Heart left ventricle (tissue), 16 donors: ENCODE results near the gene OR10J1. TPM values are rescaled to one million over a fixed set of nuclear protein-coding genes. Genes with fewer than 3 reads are reported as not detected.
A peak's percentile ranks its signal among the peaks of the same experiment; 100 is the strongest.

ENCODE experiments used
- ATAC-seq, 4 donors: fragments of 200-7000 bp; cut with Tn5 transposase; one replicate each; pipeline ENCODE4 v1.9.1; 2020 to 2022; ENCODE audit warnings: moderate library complexity in 4 of 4, mild to moderate bottlenecking in 3 of 4, moderate number of reproducible peaks in 1 of 4
- DNase-seq, 5 donors: peaks; one replicate each; pipeline ENCODE4 v3.0.0-alpha.2; 2020
- H3K27ac ChIP-seq, 12 donors: fragments of 200-600 bp; sonication (generic) in 4 of 12; one replicate each; pipeline versions ENCODE4 v1.5.0 to v1.8.0; 2016 to 2022; ENCODE audit warnings: mild to moderate bottlenecking in 2 of 12
- H3K27me3 ChIP-seq, 9 donors: fragments of 200-600 bp; sonication (generic) in 2 of 9; one replicate each; pipeline versions ENCODE4 v1.5.1 to v1.8.0; 2016 to 2022; ENCODE audit warnings: mild to moderate bottlenecking in 3 of 9
- H3K36me3 ChIP-seq, 9 donors: fragments of 200-600 bp; sonication (generic) in 2 of 9; one replicate each; pipeline versions ENCODE4 v1.5.0 to v1.8.0; 2018 to 2022; ENCODE audit warnings: mild to moderate bottlenecking in 2 of 9
- H3K4me1 ChIP-seq, 12 donors: fragments of 200-600 bp; sonication (generic) in 4 of 12; one replicate each; pipeline versions ENCODE4 v1.5.0 to v1.8.0; 2016 to 2022; ENCODE audit warnings: mild to moderate bottlenecking in 3 of 12
- H3K4me3 ChIP-seq, 12 donors: fragments of 200-600 bp; sonication (generic) in 4 of 12; one replicate each; pipeline versions ENCODE4 v1.5.0 to v1.8.0; 2017 to 2022; ENCODE audit warnings: mild to moderate bottlenecking in 9 of 12, moderate library complexity in 4 of 12
- H3K9me3 ChIP-seq, 12 donors: fragments of 200-600 bp; sonication (generic) in 4 of 12; one replicate each; pipeline versions ENCODE4 v1.5.0 to v1.8.0; 2016 to 2022; ENCODE audit warnings: mild to moderate bottlenecking in 1 of 12
- POLR2A ChIP-seq, 2 donors: fragments of 450-650 bp; IDR thresholded peaks; one replicate each; pipeline ENCODE4 v1.6.1; 2017; ENCODE audit warnings: antibody characterized with exemption in 2 of 2, mild to moderate bottlenecking in 2 of 2, moderate library complexity in 2 of 2
- WGBS, 4 donors: extraction: QIAGEN DNeasy Blood & Tissue Kit in 2 of 4; methylation state at CpG; one replicate each; pipeline versions ENCODE4 v1.1.5 to v1.1.7; 2013 to 2018; 5-methylcytosine and 5-hydroxymethylcytosine counted together
- intact Hi-C, 10 donors: fragments of 100-400 bp; cut with DNase I; formaldehyde crosslinking; loops; one replicate each; pipeline versions ENCODE4 v1.11.1 to v1.14.2; 2022
- long read RNA-seq, 3 donors: library from polyadenylated mRNA; unstranded; transcript quantifications; one replicate each; pipeline ENCODE4 v2.0.0, GENCODE V29; 2020 to 2021
- polyA plus RNA-seq, 2 donors: library from polyadenylated mRNA; stranded (reverse); fragments of 200-250 nt; gene quantifications; one replicate each; pipeline ENCODE4 v1.2.3, GENCODE V29; 2013
- total RNA-seq, 9 donors: library from RNA; depleted of rRNA in 2 of 9; stranded (reverse); fragments of >200 nt in 2 of 9; fragmentation: NEBNext Ultra II Directional in 3 of 9; extraction: Animal tissue kit (Norgen Biotek cat#: 25700) in 3 of 9; gene quantifications; one replicate each; pipeline versions ENCODE4 v1.1.0 to v1.2.4, GENCODE V29; 2016 to 2023
- TF ChIP-seq, protein P1 (sequence below), 12 donors: fragments of 200-600 bp; sonication (generic) in 4 of 12; IDR thresholded peaks; one replicate each; pipeline versions ENCODE4 v1.5.0 to v1.8.0; 2018 to 2022; ENCODE audit warnings: antibody characterized with exemption in 12 of 12, mild to moderate bottlenecking in 5 of 12
- donor health status: ischemic (EF 13 %, LVEDD 7.1; RV severe dilation, severe dysfunction).
- donor health status: healthy with polysubstance abuse.
- donor health status: DM: no; HTN: yes; CAD: no.
- donor health status: DM: no; HTN: no; CAD: no.
- donor health status: ischemic (EF 25% LVEDD 6.9; RV normal size, moderate dysfunction).
- donor health status: ischemic (EF 25% LVEDD 5.7; RV mildly dilated, moderate dysfunction).
- donor health status: healthy.
- donor health status: DM: yes; HTN: yes; CAD: no.
- donor health status: ischemic (EF 35%, LVEDD 5.7; RV mildly dilated, moderate dysfunction).
- donor health status: nonischemic (EF 11% LVEDD 7.7; RV severe dilation, severe dysfunction).
- donor health status: DM: yes; HTN: yes; CAD: no.
- donor health status: PGD.
- donor health status: ischemic (EF 29% LVEDD 5.4; RV normal size, mild dysfunction).
- donor health status: nonischemic (EF 23%, LVEDD 6.1; RV moderate dilation, normal function).

The OR10J1 gene, protein sequence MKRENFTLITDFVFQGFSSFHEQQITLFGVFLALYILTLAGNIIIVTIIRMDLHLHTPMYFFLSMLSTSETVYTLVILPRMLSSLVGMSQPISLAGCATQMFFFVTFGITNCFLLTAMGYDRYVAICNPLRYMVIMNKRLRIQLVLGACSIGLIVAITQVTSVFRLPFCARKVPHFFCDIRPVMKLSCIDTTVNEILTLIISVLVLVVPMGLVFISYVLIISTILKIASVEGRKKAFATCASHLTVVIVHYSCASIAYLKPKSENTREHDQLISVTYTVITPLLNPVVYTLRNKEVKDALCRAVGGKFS
- total RNA-seq: not detected
- not detected for polyA plus RNA-seq
- long read RNA-seq, donor 1: 0 reads
- long read RNA-seq, donor 2: 0 reads
- long read RNA-seq, donor 3: 0 reads

DNA sequence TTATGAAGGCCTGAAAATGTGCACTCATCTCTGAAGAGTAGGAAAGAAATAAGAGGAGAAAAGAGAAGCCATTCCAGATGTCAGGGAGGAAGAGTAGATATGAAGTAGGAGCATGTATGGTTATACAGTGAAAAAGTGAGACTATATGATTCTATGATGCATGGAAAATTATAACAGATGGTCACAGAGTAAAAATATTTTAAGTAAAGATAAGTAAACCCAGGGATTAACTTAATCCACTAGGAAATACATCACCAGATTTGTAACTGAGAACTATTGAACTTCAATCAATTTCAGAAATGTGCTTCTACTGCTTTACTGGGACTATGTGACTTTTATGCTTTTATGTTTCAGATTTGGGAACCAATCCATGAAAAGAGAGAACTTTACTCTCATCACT is at the start of gene OR10J1:
TSS of gene OR10J1 (plus strand) at position 301 of the 400 bp plus-strand sequence. CDS start at position 371, 70 bp downstream.
- Histone ChIP-seq H3K9me3 (no peaks in the 10 kb centered on the region), H3K4me3 (no peak within 1 kb of the TSS), H3K27me3 (no peaks in the 10 kb centered on the region), H3K27ac (no peak within 1 kb of the TSS), H3K4me1 (peaks cover 0 to 6% (median 0%) of the 10 kb centered on the region in 12 donors), H3K36me3 (no peaks in the 10 kb centered on the region)
- no peak for DNase-seq
- TF ChIP-seq, protein P1, sequence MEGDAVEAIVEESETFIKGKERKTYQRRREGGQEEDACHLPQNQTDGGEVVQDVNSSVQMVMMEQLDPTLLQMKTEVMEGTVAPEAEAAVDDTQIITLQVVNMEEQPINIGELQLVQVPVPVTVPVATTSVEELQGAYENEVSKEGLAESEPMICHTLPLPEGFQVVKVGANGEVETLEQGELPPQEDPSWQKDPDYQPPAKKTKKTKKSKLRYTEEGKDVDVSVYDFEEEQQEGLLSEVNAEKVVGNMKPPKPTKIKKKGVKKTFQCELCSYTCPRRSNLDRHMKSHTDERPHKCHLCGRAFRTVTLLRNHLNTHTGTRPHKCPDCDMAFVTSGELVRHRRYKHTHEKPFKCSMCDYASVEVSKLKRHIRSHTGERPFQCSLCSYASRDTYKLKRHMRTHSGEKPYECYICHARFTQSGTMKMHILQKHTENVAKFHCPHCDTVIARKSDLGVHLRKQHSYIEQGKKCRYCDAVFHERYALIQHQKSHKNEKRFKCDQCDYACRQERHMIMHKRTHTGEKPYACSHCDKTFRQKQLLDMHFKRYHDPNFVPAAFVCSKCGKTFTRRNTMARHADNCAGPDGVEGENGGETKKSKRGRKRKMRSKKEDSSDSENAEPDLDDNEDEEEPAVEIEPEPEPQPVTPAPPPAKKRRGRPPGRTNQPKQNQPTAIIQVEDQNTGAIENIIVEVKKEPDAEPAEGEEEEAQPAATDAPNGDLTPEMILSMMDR (IDR thresholded peaks at IDR 0.05): no peak
- TF ChIP-seq POLR2A (IDR thresholded peaks at IDR 0.05): no peak
- intact Hi-C loops: no loop called here
- no peak for ATAC-seq

DNA sequence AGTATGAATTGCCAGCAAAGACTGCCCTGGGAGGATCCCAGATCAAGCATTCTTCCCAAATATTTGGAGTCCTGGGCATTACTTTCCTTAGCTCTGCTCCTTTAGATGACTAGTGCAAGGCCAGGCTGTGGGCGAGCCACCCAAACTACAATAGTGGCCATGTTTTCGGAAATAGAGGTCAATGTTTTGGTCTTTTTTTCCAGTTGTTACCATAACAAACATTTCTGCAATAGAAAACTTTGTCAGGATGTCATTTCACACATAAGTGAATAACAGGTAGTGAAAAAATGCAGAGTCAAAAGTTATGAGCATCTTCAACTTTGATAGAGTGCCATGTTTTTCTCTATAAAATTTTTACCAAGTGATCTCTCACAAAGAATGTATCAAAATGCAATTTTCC is 32.7 kb upstream of the OR10J1 start:
- no peaks in the 10 kb centered on the region for H3K36me3 ChIP-seq
- WGBS, 4 donors: 68 to 87% (median 78%) methylated on average over 2 of the region's 2 CpGs
- no peak for DNase-seq
- no peaks in the 10 kb centered on the region for H3K27me3 ChIP-seq
- no peaks in the 10 kb centered on the region for H3K4me1 ChIP-seq
- H3K4me3 ChIP-seq: no peak overlapping the region
- intact Hi-C loops: no loop called here
- H3K27ac ChIP-seq: no peak overlapping the region
- no peak for TF ChIP-seq POLR2A (IDR thresholded peaks at IDR 0.05)
- TF ChIP-seq, protein P1 (IDR thresholded peaks at IDR 0.05): no peak
- peaks cover 0 to 6% (median 0%) of the 10 kb centered on the region in 12 donors for H3K9me3 ChIP-seq
- no peak for ATAC-seq

DNA sequence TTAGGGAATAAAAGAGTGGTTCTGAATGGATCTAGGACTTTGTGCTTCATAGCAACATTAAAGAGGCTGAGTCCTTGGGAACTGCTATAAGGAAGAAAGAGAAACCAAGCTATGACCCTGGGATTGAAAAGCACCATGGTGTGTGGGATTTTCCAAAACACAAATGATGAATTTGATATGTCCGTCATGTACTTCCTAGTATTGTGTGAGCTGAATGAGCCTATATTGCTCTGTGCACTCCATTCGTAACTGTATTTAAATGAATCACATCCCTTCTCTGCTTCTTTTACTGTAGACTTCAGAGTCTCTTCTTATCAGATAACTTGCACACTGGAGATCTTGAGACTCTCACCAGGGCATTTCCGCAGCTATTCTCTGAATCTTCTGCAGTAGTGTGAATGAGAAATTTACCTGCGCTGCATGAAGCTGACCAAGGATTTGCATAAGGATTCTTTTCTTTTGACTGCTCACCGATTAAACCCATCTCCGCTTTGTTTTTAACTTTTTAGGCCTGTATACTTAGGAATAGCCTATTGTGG is 30.6 kb upstream of the OR10J1 start:
- peak in 1 of 4 donors; percentile 20 for ATAC-seq
- WGBS, 4 donors: 65 to 72% (median 69%) methylated on average over 6 of the region's 6 CpGs
- Histone ChIP-seq H3K4me1 (no peaks in the 10 kb centered on the region), H3K36me3 (no peaks in the 10 kb centered on the region), H3K27ac (no peak overlapping the region), H3K27me3 (no peaks in the 10 kb centered on the region), H3K9me3 (peaks cover 0 to 4% (median 0%) of the 10 kb centered on the region in 12 donors), H3K4me3 (no peak overlapping the region)
- intact Hi-C loops: no loop called here
- TF ChIP-seq, protein P1 (IDR thresholded peaks at IDR 0.05): no peak
- TF ChIP-seq POLR2A (IDR thresholded peaks at IDR 0.05): no peak
- DNase-seq: no peak

DNA sequence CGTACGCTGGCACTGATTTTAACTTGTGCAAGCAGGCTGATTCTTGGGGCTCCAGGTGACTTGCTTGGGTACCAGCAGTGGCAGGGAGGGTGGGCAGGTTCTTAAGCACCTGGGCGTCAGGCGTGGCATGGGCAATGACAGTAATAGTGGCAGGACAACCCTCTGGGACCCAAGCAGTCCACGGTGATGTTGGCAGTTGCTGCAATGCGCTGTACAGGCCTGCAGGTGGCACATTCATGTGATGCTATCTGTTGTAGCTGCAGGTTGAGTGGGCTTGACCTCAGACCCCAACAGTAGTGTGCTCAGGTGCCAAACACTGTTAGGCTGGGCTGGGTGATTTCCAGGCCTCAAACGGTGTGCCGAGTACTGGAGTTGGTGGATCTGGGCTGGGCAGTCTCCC is 17.7 kb upstream of the OR10J1 start:
- Histone ChIP-seq H3K4me1 (no peaks in the 10 kb centered on the region), H3K27me3 (no peaks in the 10 kb centered on the region), H3K4me3 (no peak overlapping the region), H3K9me3 (peaks cover 0 to 38% (median 12%) of the 10 kb centered on the region in 12 donors), H3K36me3 (no peaks in the 10 kb centered on the region), H3K27ac (no peak overlapping the region)
- WGBS, 4 donors: 75 to 89% (median 80%) methylated on average over 8 of the region's 8 CpGs
- intact Hi-C loops: no loop called here
- ATAC-seq (no peak), DNase-seq (no peak)
- no peak for TF ChIP-seq POLR2A (IDR thresholded peaks at IDR 0.05)
- TF ChIP-seq, protein P1 (IDR thresholded peaks at IDR 0.05): peak in 1 of 12 donors; percentile 11
